Karpas-422 (cell line): ENCODE results near the gene EHMT2. TPM values are rescaled to one million over a fixed set of nuclear protein-coding genes. Genes with fewer than 3 reads are reported as not detected.
"Not testable (repeated sequence)": the region's sequence is repeated elsewhere in the genome, so short reads cannot be mapped to it uniquely, and the experiment has no call there.

Source experiments
- DNase-seq: peaks from one replicate; pipeline ENCODE4 v3.0.0-alpha.2; 2015
- H2AFZ ChIP-seq: fragments of 200-600 bp; sonication (generic); 2 replicates; pipeline ENCODE4 v1.6.1; 2014; ENCODE audit warnings: antibody characterized with exemption, low read length, mixed read lengths
- H3K27ac ChIP-seq: fragments of 200-600 bp; sonication (generic); 2 replicates; pipeline ENCODE4 v1.5.1; 2014; ENCODE audit warnings: mild to moderate bottlenecking, low read length, moderate library complexity
- H3K27me3 ChIP-seq: fragments of 200-600 bp; sonication (generic); 2 replicates; pipeline ENCODE4 v1.6.1; 2014; ENCODE audit warnings: low read length, mixed read lengths
- H3K36me3 ChIP-seq: fragments of 200-600 bp; sonication (generic); 2 replicates; pipeline ENCODE4 v1.6.1; 2014; ENCODE audit warnings: low read length, mixed read lengths; ENCODE audit not compliant: insufficient read depth
- H3K4me1 ChIP-seq: fragments of 200-600 bp; sonication (generic); 2 replicates; pipeline ENCODE4 v1.6.1; 2014; ENCODE audit warnings: mild to moderate bottlenecking, low read length, mixed read lengths
- H3K4me2 ChIP-seq: fragments of 200-600 bp; sonication (generic); 2 replicates; pipeline ENCODE4 v1.6.1; 2014; ENCODE audit warnings: low read length, low read depth, mild to moderate bottlenecking; ENCODE audit not compliant: poor library complexity, severe bottlenecking
- H3K4me3 ChIP-seq: fragments of 200-600 bp; sonication (generic); 2 replicates; pipeline ENCODE4 v1.5.1; 2014; ENCODE audit warnings: mild to moderate bottlenecking, antibody characterized with exemption, low read length, mixed read lengths
- H3K79me2 ChIP-seq: fragments of 200-600 bp; sonication (generic); 2 replicates; pipeline ENCODE4 v1.6.1; 2014; ENCODE audit warnings: mild to moderate bottlenecking, low read length, mixed read lengths
- H3K9ac ChIP-seq: fragments of 200-600 bp; sonication (generic); 2 replicates; pipeline ENCODE4 v1.6.0; 2014; ENCODE audit warnings: low read length
- H3K9me2 ChIP-seq: fragments of 200-600 bp; sonication (generic), shearing (Covaris generic); replicated peaks from 2 replicates; pipeline ENCODE4 v1.6.0; 2014; ENCODE audit warnings: mild to moderate bottlenecking, low read length, moderate library complexity; ENCODE audit not compliant: insufficient read depth
- H3K9me3 ChIP-seq: fragments of 300-700, 200-600 bp; sonication (generic); 2 replicates; pipeline ENCODE4 v1.6.1; 2014; ENCODE audit warnings: low read length, mixed read lengths
- H4K20me1 ChIP-seq: fragments of 200-600 bp; sonication (generic); 2 replicates; pipeline ENCODE4 v1.6.1; 2014; ENCODE audit warnings: mild to moderate bottlenecking, antibody characterized with exemption, low read length, low read depth; ENCODE audit not compliant: insufficient read depth
- total RNA-seq: library from RNA; depleted of rRNA; stranded (reverse); fragments of >200 nt; shearing (Covaris generic); gene quantifications from 2 replicates; pipeline ENCODE4 v1.2.3, GENCODE V29; 2014; ENCODE audit warnings: low replicate concordance

The EHMT2 gene
- total RNA-seq, 1 experiment from 2014 or later: 40.0 TPM

DNA sequence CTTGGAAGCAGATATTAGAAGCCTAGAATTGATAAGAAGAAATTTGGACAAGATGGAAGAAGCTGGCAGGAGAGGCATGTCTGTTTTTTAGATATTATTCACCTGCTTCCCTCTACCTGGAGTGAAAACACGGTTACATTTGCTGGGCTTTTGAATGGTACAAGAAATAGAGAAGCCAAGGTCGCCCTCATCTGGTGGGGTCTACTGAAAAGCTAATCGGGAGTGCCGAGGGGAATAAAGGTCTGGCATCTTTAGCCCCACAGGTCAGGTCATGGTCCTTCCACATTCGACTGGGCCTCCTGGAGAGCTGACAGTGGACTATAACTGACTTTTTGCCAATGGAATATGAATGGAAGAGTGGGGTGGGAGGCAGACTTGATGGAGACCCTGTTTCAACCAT, 25.4 kb upstream of the EHMT2 start:
- Histone ChIP-seq H3K9me3 (no peaks in the 10 kb centered on the region), H3K36me3 (no peaks in the 10 kb centered on the region), H3K4me3 (no peak overlapping the region), H3K9ac (no peak overlapping the region), H3K4me1 (no peaks in the 10 kb centered on the region), H3K79me2 (no peaks in the 10 kb centered on the region), H3K9me2 (no peaks in the 10 kb centered on the region), H2AFZ (no peak overlapping the region), H3K4me2 (no peak overlapping the region), H3K27ac (no peak overlapping the region), H4K20me1 (no peaks in the 10 kb centered on the region), H3K27me3 (no peaks in the 10 kb centered on the region)
- DNase-seq: peak; percentile 61

DNA sequence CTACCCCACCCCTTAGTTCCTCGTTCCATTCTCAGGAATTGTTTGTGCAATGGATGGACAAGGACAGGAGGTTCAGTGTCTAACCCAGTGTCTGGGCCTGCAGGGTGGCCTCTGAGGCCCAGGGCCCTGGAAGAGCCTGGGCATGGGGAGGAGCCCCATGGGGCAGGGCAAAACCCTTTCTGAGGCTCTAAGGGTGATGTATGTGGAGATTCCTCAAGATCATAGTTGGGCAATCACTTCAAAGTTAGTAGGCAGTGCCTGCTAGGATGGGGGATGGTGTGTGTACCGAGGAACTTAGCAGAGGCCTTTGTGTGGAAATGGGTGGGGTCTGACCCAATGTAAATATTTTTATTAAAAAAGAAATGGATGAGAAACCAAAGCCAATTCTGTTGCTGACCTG, 23.3 kb upstream of the EHMT2 start:
- Histone ChIP-seq H3K27me3 (no peaks in the 10 kb centered on the region), H2AFZ (no peak overlapping the region), H3K36me3 (no peaks in the 10 kb centered on the region), H3K9ac (no peak overlapping the region), H3K9me2 (no peaks in the 10 kb centered on the region), H3K9me3 (no peaks in the 10 kb centered on the region), H4K20me1 (no peaks in the 10 kb centered on the region), H3K4me3 (no peak overlapping the region), H3K4me2 (no peak overlapping the region), H3K27ac (no peak overlapping the region), H3K4me1 (no peaks in the 10 kb centered on the region), H3K79me2 (no peaks in the 10 kb centered on the region)
- no peak for DNase-seq

DNA sequence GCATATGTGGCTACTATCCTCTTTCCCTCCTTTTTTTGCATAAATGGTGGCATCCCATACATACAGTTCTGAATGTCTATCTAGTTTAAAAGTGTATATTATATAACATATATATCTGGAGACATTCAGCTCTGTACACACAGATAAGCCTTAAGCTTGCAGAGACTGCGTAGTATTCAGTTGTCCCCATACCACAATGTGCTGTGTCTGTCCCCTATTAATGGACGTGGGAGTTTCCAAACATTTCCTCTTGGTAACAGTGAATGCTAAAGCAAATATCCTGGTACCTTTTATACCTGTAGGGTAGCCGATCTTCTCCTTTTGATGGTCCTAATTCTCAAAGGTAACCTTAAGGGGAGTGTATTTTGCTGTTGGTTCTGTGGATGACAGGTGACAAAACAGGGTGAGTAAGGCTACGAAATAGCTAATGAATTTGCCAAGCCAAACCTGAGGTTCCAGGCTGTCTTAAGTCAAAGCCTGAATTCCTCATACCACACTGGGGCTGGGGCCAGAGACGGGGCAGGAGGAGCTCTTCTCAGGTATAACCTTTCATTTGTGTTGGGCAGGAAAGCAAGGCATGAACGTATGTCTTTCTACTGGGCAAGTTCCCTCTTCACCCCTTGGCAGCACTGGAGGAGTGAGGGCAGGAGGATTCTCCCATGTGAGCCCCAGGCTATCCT, 22.3 kb upstream of the EHMT2 start:
- no peak for DNase-seq
- Histone ChIP-seq H3K36me3 (no peaks in the 10 kb centered on the region), H2AFZ (no peak overlapping the region), H3K27ac (no peak overlapping the region), H3K4me1 (no peaks in the 10 kb centered on the region), H3K4me3 (no peak overlapping the region), H3K9ac (no peak overlapping the region), H3K79me2 (no peaks in the 10 kb centered on the region), H3K9me2 (no peaks in the 10 kb centered on the region), H3K4me2 (no peak overlapping the region), H4K20me1 (no peaks in the 10 kb centered on the region), H3K27me3 (no peaks in the 10 kb centered on the region), H3K9me3 (no peaks in the 10 kb centered on the region)

DNA sequence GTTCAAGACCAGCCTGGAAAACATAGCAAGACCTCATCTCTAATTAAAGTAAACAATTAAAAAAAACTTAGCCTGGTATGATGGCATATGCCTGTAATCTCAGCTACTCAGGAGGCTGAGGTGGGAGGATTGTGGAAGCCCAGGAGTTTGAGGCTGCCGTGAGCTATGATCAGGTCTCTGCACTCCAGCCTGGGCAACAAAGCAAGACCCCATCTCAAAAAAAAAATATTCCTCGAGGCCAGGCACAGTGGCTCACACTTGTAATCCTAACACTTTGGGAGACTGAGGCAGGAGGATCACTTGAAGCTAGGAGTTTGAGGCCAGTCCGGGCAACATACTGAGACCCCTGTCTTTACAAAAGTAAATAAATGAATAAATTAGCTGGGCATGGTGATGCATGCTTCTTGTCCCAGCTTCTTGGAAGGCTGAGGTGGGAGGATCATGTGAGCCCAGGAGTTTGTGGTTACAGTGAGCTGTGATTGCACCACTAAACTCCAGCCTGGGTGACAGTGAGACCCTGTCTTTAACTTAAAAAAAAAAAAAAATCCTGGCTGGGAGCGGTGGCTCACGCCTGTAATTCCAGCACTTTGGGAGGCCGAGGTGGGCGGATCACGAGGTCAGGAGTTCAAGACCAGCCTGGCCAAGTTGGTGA, 20.7 kb upstream of the EHMT2 start:
- H3K4me1 ChIP-seq: no peaks in the 10 kb centered on the region
- no peak overlapping the region for H3K27ac ChIP-seq
- H3K9me3 ChIP-seq: no peaks in the 10 kb centered on the region
- no peaks in the 10 kb centered on the region for H4K20me1 ChIP-seq
- no peaks in the 10 kb centered on the region for H3K79me2 ChIP-seq
- no peaks in the 10 kb centered on the region for H3K9me2 ChIP-seq
- H3K9ac ChIP-seq: no peak overlapping the region
- no peak for DNase-seq
- no peak overlapping the region for H3K4me3 ChIP-seq
- no peaks in the 10 kb centered on the region for H3K27me3 ChIP-seq
- H3K4me2 ChIP-seq: no peak overlapping the region
- no peak overlapping the region for H2AFZ ChIP-seq
- H3K36me3 ChIP-seq: no peaks in the 10 kb centered on the region

DNA sequence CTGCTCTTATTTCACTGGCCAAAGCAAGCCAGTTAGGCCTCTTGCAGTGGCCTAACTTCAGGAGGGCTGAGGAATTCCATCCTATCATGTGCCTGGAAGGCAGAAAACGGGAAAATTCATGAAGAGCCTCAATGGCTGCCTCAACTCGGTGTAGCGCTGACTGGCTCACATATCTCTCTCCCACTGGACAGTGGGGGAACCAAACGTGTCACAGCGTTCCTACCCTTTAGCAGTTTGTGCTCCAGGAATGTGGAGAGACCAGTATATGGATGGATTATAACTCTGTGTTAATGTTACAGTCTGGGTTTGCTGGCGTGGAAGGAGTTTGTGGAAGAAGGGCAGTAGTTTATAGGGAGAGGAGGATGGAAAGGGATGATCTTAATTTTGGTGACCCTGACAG, 18.3 kb upstream of the EHMT2 start:
- no peak for DNase-seq
- H3K4me3 ChIP-seq: no peak overlapping the region
- no peaks in the 10 kb centered on the region for H4K20me1 ChIP-seq
- H3K27ac ChIP-seq: no peak overlapping the region
- H3K79me2 ChIP-seq: no peaks in the 10 kb centered on the region
- no peaks in the 10 kb centered on the region for H3K9me3 ChIP-seq
- no peaks in the 10 kb centered on the region for H3K9me2 ChIP-seq
- no peak overlapping the region for H3K9ac ChIP-seq
- no peak overlapping the region for H3K4me2 ChIP-seq
- no peaks in the 10 kb centered on the region for H3K4me1 ChIP-seq
- H3K36me3 ChIP-seq: no peaks in the 10 kb centered on the region
- H3K27me3 ChIP-seq: no peaks in the 10 kb centered on the region
- no peak overlapping the region for H2AFZ ChIP-seq

DNA sequence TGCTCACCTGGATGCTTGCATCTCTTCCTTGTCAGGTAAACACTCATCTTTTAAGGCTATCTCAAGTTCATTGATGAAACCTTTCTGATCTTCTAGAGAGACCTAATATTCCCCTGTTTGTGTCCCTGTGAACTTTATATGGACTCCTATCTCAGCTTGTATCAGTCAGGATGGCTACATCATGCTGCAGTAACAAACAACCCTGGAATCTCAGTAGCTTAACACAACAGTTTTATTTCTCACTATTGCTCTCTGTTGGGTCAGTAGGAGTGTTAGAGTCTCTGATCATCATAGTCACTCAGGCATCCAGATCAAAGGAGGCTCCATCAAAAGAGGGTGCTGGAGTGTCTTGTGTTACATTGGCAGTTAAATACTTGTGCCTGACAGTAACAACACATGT, 17.9 kb upstream of the EHMT2 start:
- Histone ChIP-seq H3K79me2 (no peaks in the 10 kb centered on the region), H3K27ac (no peak overlapping the region), H3K9me3 (no peaks in the 10 kb centered on the region), H3K36me3 (no peaks in the 10 kb centered on the region), H3K4me3 (no peak overlapping the region), H3K4me2 (no peak overlapping the region), H2AFZ (no peak overlapping the region), H4K20me1 (no peaks in the 10 kb centered on the region), H3K4me1 (no peaks in the 10 kb centered on the region), H3K9me2 (no peaks in the 10 kb centered on the region), H3K27me3 (no peaks in the 10 kb centered on the region), H3K9ac (no peak overlapping the region)
- DNase-seq: no peak

DNA sequence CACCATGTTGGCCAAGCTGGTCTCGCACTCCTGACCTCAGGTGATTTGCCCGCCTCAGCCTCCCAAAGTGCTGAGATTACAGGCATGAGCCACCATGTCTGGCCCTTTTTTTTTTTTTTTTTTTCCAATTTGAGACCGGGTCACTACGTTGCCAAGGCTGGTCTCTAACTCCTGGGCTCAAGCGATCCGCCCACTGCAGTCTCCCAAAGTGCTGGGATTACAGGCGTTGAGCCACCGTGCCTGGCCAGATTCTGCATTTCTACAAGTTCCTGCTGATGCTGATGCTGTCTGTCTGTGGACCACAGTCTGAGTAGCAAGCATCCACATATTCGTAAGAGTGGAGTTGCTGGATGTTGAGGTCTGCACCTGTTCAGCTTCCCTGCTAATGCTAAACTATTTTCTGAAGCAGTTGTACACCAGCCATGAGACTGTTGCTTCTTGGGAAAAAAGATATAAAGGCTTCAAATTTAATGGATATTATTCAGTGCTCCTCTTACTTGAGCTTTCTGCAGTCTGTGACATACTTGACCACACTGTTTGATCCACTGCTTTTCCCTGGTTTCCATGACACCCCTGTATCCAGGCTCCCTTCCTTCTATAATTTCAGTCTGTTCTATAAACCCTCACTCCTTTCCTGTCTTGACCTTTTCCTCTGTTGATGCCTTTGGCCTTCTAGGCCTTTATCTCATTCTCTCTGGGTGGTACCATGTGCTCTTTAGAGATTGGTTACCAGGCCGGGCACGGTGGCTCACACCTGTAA, 14.5 kb upstream of the EHMT2 start:
- H3K27me3 ChIP-seq: no peaks in the 10 kb centered on the region

DNA sequence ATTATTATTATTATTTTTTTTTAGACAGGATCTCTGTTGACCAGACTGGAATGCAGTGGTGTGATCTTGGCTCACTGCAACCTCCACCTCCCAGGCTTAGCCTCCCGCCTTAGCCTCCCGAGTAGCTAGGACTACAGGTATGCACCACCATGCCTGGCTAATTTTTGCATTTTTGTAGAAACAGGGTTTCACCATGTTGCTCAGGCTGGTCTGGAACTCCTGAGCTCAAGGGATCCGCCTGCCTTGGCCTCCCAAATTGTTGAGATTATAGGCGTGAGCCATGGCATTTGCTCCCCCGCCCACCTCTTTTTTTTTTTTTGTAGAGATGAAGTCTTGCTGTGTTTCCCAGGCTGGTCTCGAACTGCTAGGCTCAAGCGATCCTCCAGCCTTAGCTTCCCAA, 11.8 kb upstream of the EHMT2 start:
- H3K9ac ChIP-seq, H3K36me3 ChIP-seq, H2AFZ ChIP-seq, H3K79me2 ChIP-seq, DNase-seq, H3K27ac ChIP-seq, H3K4me1 ChIP-seq, H3K27me3 ChIP-seq, H3K4me2 ChIP-seq, H4K20me1 ChIP-seq, H3K9me3 ChIP-seq, H3K4me3 ChIP-seq, H3K9me2 ChIP-seq: not testable (repeated sequence)

More for the DNA sequence above, 14.5 kb upstream of the EHMT2 start:
- no peak overlapping the region for H2AFZ ChIP-seq
- H3K4me1 ChIP-seq: no peaks in the 10 kb centered on the region
- DNase-seq: no peak
- no peak overlapping the region for H3K27ac ChIP-seq
- no peaks in the 10 kb centered on the region for H3K9me3 ChIP-seq
- no peaks in the 10 kb centered on the region for H3K79me2 ChIP-seq
- H3K4me2 ChIP-seq: no peak overlapping the region
- no peak overlapping the region for H3K9ac ChIP-seq
- no peaks in the 10 kb centered on the region for H3K36me3 ChIP-seq
- H3K9me2 ChIP-seq: no peaks in the 10 kb centered on the region
- H3K4me3 ChIP-seq: no peak overlapping the region
- H4K20me1 ChIP-seq: no peaks in the 10 kb centered on the region
